ENCODE results near the gene ZNHIT1. TPM values are rescaled to one million over a fixed set of nuclear protein-coding genes. Genes with fewer than 3 reads are reported as not detected.

The ZNHIT1 gene
- total and polyA plus RNA-seq, 5 donors from 2014 or later = 41.8 to 99.6 (median 76.8) TPM

GRCh38 chr7:101179713-101180112 is 38.3 kb upstream of the ZNHIT1 start:
- Histone ChIP-seq H3K4me3 (ENCODE audit: low read depth, low read length) (no peak overlapping the region), H3K36me3 (ENCODE audit: control insufficient read depth, insufficient read depth, low read length) (no peaks in the 10 kb centered on the region), H3K27ac (ENCODE audit: insufficient read depth, low read length, poor library complexity, severe bottlenecking) (no peak overlapping the region), H3K27me3 (ENCODE audit: control insufficient read depth, insufficient read depth, low read length) (peaks cover 28% of the 10 kb centered on the region), H3K9me3 (ENCODE audit: control insufficient read depth in 2 of 2, low read length in 2 of 2) (no peaks in the 10 kb centered on the region), H3K4me1 (ENCODE audit: control insufficient read depth, insufficient read depth, low read length, poor library complexity, severe bottlenecking) (peaks cover 11% of the 10 kb centered on the region)
- ATAC-seq (ENCODE audit: low read depth in 2 of 2) (no peak), DNase-seq (no peak)
- Mint-ChIP-seq H3K4me1 (peaks cover 0 to 21% (median 11%) of the 10 kb centered on the region in 4 donors), H3K9me3 (peaks cover 0 to 2% (median 0%) of the 10 kb centered on the region in 7 donors), H3K36me3 (no peaks in the 10 kb centered on the region), H3K27me3 (peaks cover 75% of the 10 kb centered on the region), H3K4me3 (no peak overlapping the region), H3K27ac (no peak overlapping the region)

GRCh38 chr7:101180130-101180755 is 37.7 kb upstream of the ZNHIT1 start, which contains the start of gene NAT16:
TSS of gene NAT16 (minus strand) at chr7:101180293. CDS start at chr7:101174807, 5,486 bp downstream.
- peaks cover 24% of the 10 kb centered on the region for H3K27me3 ChIP-seq (ENCODE audit: control insufficient read depth, insufficient read depth, low read length)
- H3K27ac Mint-ChIP-seq = no peak within 1 kb of the TSS

GRCh38 chr7:101185258-101185839 is 32.6 kb upstream of the ZNHIT1 start:
- ATAC-seq (ENCODE audit: low read depth in 2 of 2) = no peak
- Mint-ChIP-seq H3K27ac (no peak overlapping the region), H3K9me3 (peaks cover 0 to 2% (median 0%) of the 10 kb centered on the region in 7 donors), H3K36me3 (no peaks in the 10 kb centered on the region), H3K4me3 (no peak overlapping the region), H3K4me1 (peaks cover 0 to 14% (median 5%) of the 10 kb centered on the region in 4 donors), H3K27me3 (peaks cover 46% of the 10 kb centered on the region)
- Histone ChIP-seq H3K36me3 (ENCODE audit: control insufficient read depth, insufficient read depth, low read length) (no peaks in the 10 kb centered on the region), H3K27me3 (ENCODE audit: control insufficient read depth, insufficient read depth, low read length) (peaks cover 7% of the 10 kb centered on the region), H3K4me1 (ENCODE audit: control insufficient read depth, insufficient read depth, low read length, poor library complexity, severe bottlenecking) (peaks cover under 1% of the 10 kb centered on the region), H3K9me3 (ENCODE audit: control insufficient read depth in 2 of 2, low read length in 2 of 2) (no peaks in the 10 kb centered on the region), H3K27ac (ENCODE audit: insufficient read depth, low read length, poor library complexity, severe bottlenecking) (no peak overlapping the region), H3K4me3 (ENCODE audit: low read depth, low read length) (no peak overlapping the region)
- no peak for DNase-seq

More at GRCh38 chr7:101180130-101180755, 37.7 kb upstream of the ZNHIT1 start, which contains the start of gene NAT16:
- H3K4me3 Mint-ChIP-seq = peak within 1 kb of the TSS in 2 of 4 donors; percentile 26 to 68
- no peak within 1 kb of the TSS for H3K4me3 ChIP-seq (ENCODE audit: low read depth, low read length)
- H3K9me3 Mint-ChIP-seq = peaks cover 0 to 2% (median 0%) of the 10 kb centered on the region in 7 donors
- H3K27me3 Mint-ChIP-seq = peaks cover 73% of the 10 kb centered on the region
- H3K9me3 ChIP-seq (ENCODE audit: control insufficient read depth in 2 of 2, low read length in 2 of 2) = no peaks in the 10 kb centered on the region
- H3K4me1 ChIP-seq (ENCODE audit: control insufficient read depth, insufficient read depth, low read length, poor library complexity, severe bottlenecking) = peaks cover 11% of the 10 kb centered on the region
- DNase-seq (no peak), ATAC-seq (ENCODE audit: low read depth in 2 of 2) (no peak)
- peaks cover 0 to 19% (median 9%) of the 10 kb centered on the region in 4 donors for H3K4me1 Mint-ChIP-seq
- H3K36me3 Mint-ChIP-seq = no peaks in the 10 kb centered on the region
- H3K27ac ChIP-seq (ENCODE audit: insufficient read depth, low read length, poor library complexity, severe bottlenecking) = no peak within 1 kb of the TSS
- no peaks in the 10 kb centered on the region for H3K36me3 ChIP-seq (ENCODE audit: control insufficient read depth, insufficient read depth, low read length)

- Mint-ChIP-seq H3K36me3 (no peaks in the 10 kb centered on the region), H3K4me1 (peaks cover 0 to 9% (median 2%) of the 10 kb centered on the region in 4 donors), H3K27ac (no peak overlapping the region), H3K4me3 (no peak overlapping the region), H3K9me3 (no peaks in the 10 kb centered on the region), H3K27me3 (peaks cover 40% of the 10 kb centered on the region)
- Histone ChIP-seq H3K9me3 (ENCODE audit: control insufficient read depth in 2 of 2, low read length in 2 of 2) (no peaks in the 10 kb centered on the region), H3K27me3 (ENCODE audit: control insufficient read depth, insufficient read depth, low read length) (peaks cover 7% of the 10 kb centered on the region), H3K36me3 (ENCODE audit: control insufficient read depth, insufficient read depth, low read length) (no peaks in the 10 kb centered on the region), H3K4me1 (ENCODE audit: control insufficient read depth, insufficient read depth, low read length, poor library complexity, severe bottlenecking) (no peaks in the 10 kb centered on the region), H3K27ac (ENCODE audit: insufficient read depth, low read length, poor library complexity, severe bottlenecking) (no peak overlapping the region), H3K4me3 (ENCODE audit: low read depth, low read length) (no peak overlapping the region)
- no peak for ATAC-seq (ENCODE audit: low read depth in 2 of 2)
- DNase-seq = no peak
These were observed 31.8 kb upstream of the ZNHIT1 start for GRCh38 chr7:101186194-101186593.

- ATAC-seq (ENCODE audit: low read depth in 2 of 2) = no peak
- Mint-ChIP-seq H3K27ac (no peak overlapping the region), H3K36me3 (no peaks in the 10 kb centered on the region), H3K4me1 (peaks cover 0 to 8% (median 2%) of the 10 kb centered on the region in 4 donors), H3K9me3 (no peaks in the 10 kb centered on the region), H3K27me3 (peaks cover 34% of the 10 kb centered on the region), H3K4me3 (no peak overlapping the region)
- no peak overlapping the region for H3K4me3 ChIP-seq (ENCODE audit: low read depth, low read length)
- H3K27ac ChIP-seq (ENCODE audit: insufficient read depth, low read length, poor library complexity, severe bottlenecking) = no peak overlapping the region
- H3K27me3 ChIP-seq (ENCODE audit: control insufficient read depth, insufficient read depth, low read length) = peaks cover 5% of the 10 kb centered on the region
- no peaks in the 10 kb centered on the region for H3K4me1 ChIP-seq (ENCODE audit: control insufficient read depth, insufficient read depth, low read length, poor library complexity, severe bottlenecking)
- no peak for DNase-seq
- no peaks in the 10 kb centered on the region for H3K9me3 ChIP-seq (ENCODE audit: control insufficient read depth in 2 of 2, low read length in 2 of 2)
- H3K36me3 ChIP-seq (ENCODE audit: control insufficient read depth, insufficient read depth, low read length) = no peaks in the 10 kb centered on the region
These were observed 31.0 kb upstream of the ZNHIT1 start for GRCh38 chr7:101186844-101187428.

- DNase-seq = no peak
- Mint-ChIP-seq H3K4me3 (no peak overlapping the region), H3K4me1 (peaks cover 0 to 6% (median 1%) of the 10 kb centered on the region in 4 donors), H3K9me3 (no peaks in the 10 kb centered on the region), H3K27me3 (peaks cover 29% of the 10 kb centered on the region), H3K36me3 (no peaks in the 10 kb centered on the region), H3K27ac (no peak overlapping the region)
- H3K27ac ChIP-seq (ENCODE audit: insufficient read depth, low read length, poor library complexity, severe bottlenecking) = no peak overlapping the region
- no peak for ATAC-seq (ENCODE audit: low read depth in 2 of 2)
- no peaks in the 10 kb centered on the region for H3K27me3 ChIP-seq (ENCODE audit: control insufficient read depth, insufficient read depth, low read length)
- H3K4me3 ChIP-seq (ENCODE audit: low read depth, low read length) = no peak overlapping the region
- no peaks in the 10 kb centered on the region for H3K9me3 ChIP-seq (ENCODE audit: control insufficient read depth in 2 of 2, low read length in 2 of 2)
- H3K4me1 ChIP-seq (ENCODE audit: control insufficient read depth, insufficient read depth, low read length, poor library complexity, severe bottlenecking) = no peaks in the 10 kb centered on the region
- no peaks in the 10 kb centered on the region for H3K36me3 ChIP-seq (ENCODE audit: control insufficient read depth, insufficient read depth, low read length)
These were observed 28.9 kb upstream of the ZNHIT1 start for GRCh38 chr7:101189109-101189508.

GRCh38 chr7:101195884-101196283 is 22.1 kb upstream of the ZNHIT1 start:
- Mint-ChIP-seq H3K4me1 (peaks cover 0 to 6% (median 2%) of the 10 kb centered on the region in 4 donors), H3K27ac (no peak overlapping the region)
- ATAC-seq (ENCODE audit: low read depth in 2 of 2) = no peak

More at GRCh38 chr7:101195884-101196283, 22.1 kb upstream of the ZNHIT1 start:
- no peaks in the 10 kb centered on the region for H3K27me3 ChIP-seq (ENCODE audit: control insufficient read depth, insufficient read depth, low read length)
- no peak for DNase-seq
- Mint-ChIP-seq H3K27me3 (peaks cover 32% of the 10 kb centered on the region), H3K36me3 (no peaks in the 10 kb centered on the region), H3K9me3 (no peaks in the 10 kb centered on the region), H3K4me3 (no peak overlapping the region)
- H3K4me1 ChIP-seq (ENCODE audit: control insufficient read depth, insufficient read depth, low read length, poor library complexity, severe bottlenecking) = no peaks in the 10 kb centered on the region
- no peaks in the 10 kb centered on the region for H3K9me3 ChIP-seq (ENCODE audit: control insufficient read depth in 2 of 2, low read length in 2 of 2)
- H3K36me3 ChIP-seq (ENCODE audit: control insufficient read depth, insufficient read depth, low read length) = no peaks in the 10 kb centered on the region
- H3K4me3 ChIP-seq (ENCODE audit: low read depth, low read length) = no peak overlapping the region
- H3K27ac ChIP-seq (ENCODE audit: insufficient read depth, low read length, poor library complexity, severe bottlenecking) = no peak overlapping the region

Measured in CD4-positive, CD25-positive, alpha-beta regulatory T cell (primary cell).